ENCODE data around the gene LRP1B.

LRP1B gene

GRCh38 chr2:141591787-141592186, 539.0 kb downstream of the LRP1B start:
- TF ChIP-seq CTCF (conservative IDR thresholded peaks at IDR 0.05; ENCODE audit: low read depth, low read length), result no peak
- DNase-seq (ENCODE audit: low read depth), result no peak

GRCh38 chr2:141590620-141591019, 540.2 kb downstream of the LRP1B start:
- no peak for DNase-seq (ENCODE audit: low read depth)
- TF ChIP-seq CTCF (conservative IDR thresholded peaks at IDR 0.05; ENCODE audit: low read depth, low read length), result no peak
- no peak overlapping the region for H3K4me3 ChIP-seq (ENCODE audit: low read length)

More at GRCh38 chr2:141591787-141592186, 539.0 kb downstream of the LRP1B start:
- H3K4me3 ChIP-seq (ENCODE audit: low read length), result no peak overlapping the region

GRCh38 chr2:141589314-141589713, 541.5 kb downstream of the LRP1B start:
- H3K4me3 ChIP-seq (ENCODE audit: low read length), result no peak overlapping the region
- no peak for DNase-seq (ENCODE audit: low read depth)
- TF ChIP-seq CTCF (conservative IDR thresholded peaks at IDR 0.05; ENCODE audit: low read depth, low read length), result no peak

GRCh38 chr2:141586985-141587384, 543.8 kb downstream of the LRP1B start:
- DNase-seq (ENCODE audit: low read depth), result no peak
- no peak overlapping the region for H3K4me3 ChIP-seq (ENCODE audit: low read length)
- no peak for TF ChIP-seq CTCF (conservative IDR thresholded peaks at IDR 0.05; ENCODE audit: low read depth, low read length)

GRCh38 chr2:141582213-141582612, 548.6 kb downstream of the LRP1B start:
- TF ChIP-seq CTCF (conservative IDR thresholded peaks at IDR 0.05; ENCODE audit: low read depth, low read length), result no peak
- DNase-seq (ENCODE audit: low read depth), result no peak
- H3K4me3 ChIP-seq (ENCODE audit: low read length), result no peak overlapping the region

GRCh38 chr2:141579071-141579470, 551.7 kb downstream of the LRP1B start:
- no peak for DNase-seq (ENCODE audit: low read depth)
- H3K4me3 ChIP-seq (ENCODE audit: low read length), result no peak overlapping the region

More at GRCh38 chr2:141579071-141579470, 551.7 kb downstream of the LRP1B start:
- TF ChIP-seq CTCF (conservative IDR thresholded peaks at IDR 0.05; ENCODE audit: low read depth, low read length), result no peak
